K562 (cell line): ENCODE results near the gene PLG.

Experiments used
- CTCF ChIP-seq, 3 experiments: IDR thresholded peaks in 2 of 3; conservative IDR thresholded peaks in 1 of 3; 2 replicates each; pipeline ENCODE4 v1.5.1; 2011 to 2012; ENCODE audit warnings: low read length in 3 of 3, mild to moderate bottlenecking in 3 of 3, control low read depth in 2 of 3, improper control_type of control experiment in 1 of 3, inconsistent platforms in 1 of 3, low read depth in 1 of 3, mixed read lengths in 1 of 3, moderate library complexity in 1 of 3; ENCODE audit not compliant: insufficient read depth in 2 of 3
- HDAC2 ChIP-seq: fragments of 450-650 bp; IDR thresholded peaks from 2 replicates; pipeline ENCODE4 v1.6.1; 2016; ENCODE audit warnings: mild to moderate bottlenecking
- SAFB2 ChIP-seq: fragments of 200-400 bp; formaldehyde crosslinking; IDR thresholded peaks from 2 replicates; pipeline ENCODE4 v1.6.1; 2018; ENCODE audit warnings: borderline replicate concordance, low read length, low read depth, moderate library complexity; ENCODE audit not compliant: severe bottlenecking
- TFAP4 ChIP-seq: sonication (generic); formaldehyde crosslinking; IDR thresholded peaks from 2 replicates; pipeline ENCODE4 v1.8.0; 2022; ENCODE audit warnings: missing genetic modification reagents, mild to moderate bottlenecking, moderate library complexity, borderline replicate concordance
- ZNF217 ChIP-seq: sonication (generic); formaldehyde crosslinking; IDR thresholded peaks from 2 replicates; pipeline ENCODE4 v1.8.0; 2022; ENCODE audit warnings: mild to moderate bottlenecking, missing genetic modification reagents

- TF ChIP-seq ZNF217 (no peak), TFAP4 (CRISPR knock-in tag) (no peak), CTCF (IDR thresholded peaks at IDR 0.05 in 2 of 3, conservative IDR thresholded peaks at IDR 0.05 in 1 of 3; ENCODE audit: insufficient read depth in 2 of 3, low read depth in 1 of 3, low read length in 3 of 3) (peak; percentile 74 to 89 (median 83)), SAFB2 (no peak), HDAC2 (no peak)
Observed at GRCh38 chr6:160667639-160668481, 34.2 kb upstream of the PLG start.
